Memory B cell (primary cell): ENCODE results near the gene SCTR.
"Not testable (repeated sequence)": the region's sequence is repeated elsewhere in the genome, so short reads cannot be mapped to it uniquely, and the experiment has no call there.

Experiments
- ATAC-seq: fragments of 150-1000 bp; cut with Tn5 transposase; 2 replicates; pipeline ENCODE4 v1.10.0; 2021; ENCODE audit warnings: low read depth, mild to moderate bottlenecking, moderate library complexity
- DNase-seq, 2 donors: peaks; one replicate each; pipeline ENCODE4 v3.0.0; 2022; ENCODE audit warnings: low spot score in 2 of 2
- H3K27ac Mint-ChIP-seq: one replicate; pipeline ENCODE4 v1.8.0; 2022; ENCODE audit warnings: mild to moderate bottlenecking, moderate library complexity, mixed read lengths
- H3K27me3 Mint-ChIP-seq: one replicate; pipeline ENCODE4 v1.8.0; 2022; ENCODE audit warnings: mixed read lengths
- H3K36me3 Mint-ChIP-seq: one replicate; pipeline ENCODE4 v1.8.0; 2022; ENCODE audit warnings: mild to moderate bottlenecking, mixed read lengths
- H3K4me1 Mint-ChIP-seq: one replicate; pipeline ENCODE4 v1.8.0; 2022; ENCODE audit warnings: mixed read lengths
- H3K4me3 Mint-ChIP-seq: one replicate; pipeline ENCODE4 v1.8.0; 2022; ENCODE audit warnings: mild to moderate bottlenecking, moderate library complexity, mixed read lengths
- H3K9me3 Mint-ChIP-seq: one replicate; pipeline ENCODE4 v1.8.0; 2022; ENCODE audit warnings: mixed read lengths

SCTR gene

GRCh38 chr2:119415630-119416029 is 108.7 kb downstream of the SCTR start:
- Mint-ChIP-seq H3K4me1 (peaks cover 9% of the 10 kb centered on the region), H3K4me3 (no peak overlapping the region), H3K27ac (no peak overlapping the region), H3K9me3 (no peaks in the 10 kb centered on the region), H3K36me3 (no peaks in the 10 kb centered on the region), H3K27me3 (peaks cover 7% of the 10 kb centered on the region)
- no peak for DNase-seq
- no peak for ATAC-seq

GRCh38 chr2:119414894-119415293 is 109.4 kb downstream of the SCTR start:
- ATAC-seq (peak; percentile 27), DNase-seq (no peak)
- no peaks in the 10 kb centered on the region for H3K36me3 Mint-ChIP-seq
- H3K9me3 Mint-ChIP-seq = no peaks in the 10 kb centered on the region
- H3K4me3 Mint-ChIP-seq = no peak overlapping the region
- peaks cover 9% of the 10 kb centered on the region for H3K4me1 Mint-ChIP-seq
- peaks cover 7% of the 10 kb centered on the region for H3K27me3 Mint-ChIP-seq
- H3K27ac Mint-ChIP-seq = no peak overlapping the region

GRCh38 chr2:119409506-119409905 is 114.8 kb downstream of the SCTR start:
- peaks cover 4% of the 10 kb centered on the region for H3K4me1 Mint-ChIP-seq
- H3K36me3 Mint-ChIP-seq = no peaks in the 10 kb centered on the region
- H3K4me3 Mint-ChIP-seq = no peak overlapping the region
- ATAC-seq (no peak), DNase-seq (no peak)
- peaks cover 2% of the 10 kb centered on the region for H3K27me3 Mint-ChIP-seq
- no peak overlapping the region for H3K27ac Mint-ChIP-seq
- H3K9me3 Mint-ChIP-seq = peaks cover 2% of the 10 kb centered on the region

- no peak overlapping the region for H3K4me3 Mint-ChIP-seq
- peaks cover 3% of the 10 kb centered on the region for H3K4me1 Mint-ChIP-seq
- no peaks in the 10 kb centered on the region for H3K36me3 Mint-ChIP-seq
- ATAC-seq = no peak
- peaks cover 2% of the 10 kb centered on the region for H3K9me3 Mint-ChIP-seq
- H3K27ac Mint-ChIP-seq = no peak overlapping the region
- no peak for DNase-seq
- peaks cover 2% of the 10 kb centered on the region for H3K27me3 Mint-ChIP-seq
These were observed 116.1 kb downstream of the SCTR start for GRCh38 chr2:119408221-119408619.

GRCh38 chr2:119407430-119408220 is 116.7 kb downstream of the SCTR start:
- H3K27me3 Mint-ChIP-seq = peaks cover 2% of the 10 kb centered on the region
- DNase-seq (peak; percentile 40 to 51), ATAC-seq (peak; percentile 31)
- no peak overlapping the region for H3K27ac Mint-ChIP-seq
- no peaks in the 10 kb centered on the region for H3K36me3 Mint-ChIP-seq
- H3K4me1 Mint-ChIP-seq = peaks cover 3% of the 10 kb centered on the region
- no peak overlapping the region for H3K4me3 Mint-ChIP-seq
- peaks cover 2% of the 10 kb centered on the region for H3K9me3 Mint-ChIP-seq

- DNase-seq (no peak), ATAC-seq (no peak)
- H3K4me1 Mint-ChIP-seq = peaks cover 3% of the 10 kb centered on the region
- H3K27ac Mint-ChIP-seq = no peak overlapping the region
- H3K36me3 Mint-ChIP-seq = no peaks in the 10 kb centered on the region
- no peak overlapping the region for H3K4me3 Mint-ChIP-seq
- H3K9me3 Mint-ChIP-seq = peaks cover 2% of the 10 kb centered on the region
- peaks cover 2% of the 10 kb centered on the region for H3K27me3 Mint-ChIP-seq
These were observed 119.1 kb downstream of the SCTR start for GRCh38 chr2:119405151-119405550.

- H3K27me3 Mint-ChIP-seq, ATAC-seq: not testable (repeated sequence)
These were observed 120.7 kb downstream of the SCTR start for GRCh38 chr2:119403618-119404017.

GRCh38 chr2:119402645-119403560 is 121.4 kb downstream of the SCTR start:
- peaks cover 7% of the 10 kb centered on the region for H3K27me3 Mint-ChIP-seq
- ATAC-seq (no peak), DNase-seq (no peak)
- peaks cover 3% of the 10 kb centered on the region for H3K4me1 Mint-ChIP-seq
- H3K36me3 Mint-ChIP-seq = no peaks in the 10 kb centered on the region
- no peak overlapping the region for H3K4me3 Mint-ChIP-seq
- no peak overlapping the region for H3K27ac Mint-ChIP-seq
- peaks cover 2% of the 10 kb centered on the region for H3K9me3 Mint-ChIP-seq

More at GRCh38 chr2:119403618-119404017, 120.7 kb downstream of the SCTR start:
- not testable (repeated sequence) for H3K4me1 Mint-ChIP-seq, H3K4me3 Mint-ChIP-seq, H3K36me3 Mint-ChIP-seq, H3K27ac Mint-ChIP-seq, H3K9me3 Mint-ChIP-seq, DNase-seq

GRCh38 chr2:119402106-119402505 is 122.2 kb downstream of the SCTR start:
- H3K27ac Mint-ChIP-seq = no peak overlapping the region
- H3K4me1 Mint-ChIP-seq = no peaks in the 10 kb centered on the region
- H3K27me3 Mint-ChIP-seq = peaks cover 7% of the 10 kb centered on the region
- ATAC-seq (no peak), DNase-seq (no peak)
- peaks cover 2% of the 10 kb centered on the region for H3K9me3 Mint-ChIP-seq
- no peak overlapping the region for H3K4me3 Mint-ChIP-seq
- no peaks in the 10 kb centered on the region for H3K36me3 Mint-ChIP-seq

GRCh38 chr2:119397196-119397595 is 127.1 kb downstream of the SCTR start:
- Mint-ChIP-seq H3K27ac (no peak overlapping the region), H3K27me3 (peaks cover 4% of the 10 kb centered on the region), H3K9me3 (no peaks in the 10 kb centered on the region), H3K4me3 (no peak overlapping the region), H3K36me3 (no peaks in the 10 kb centered on the region), H3K4me1 (no peaks in the 10 kb centered on the region)
- ATAC-seq (no peak), DNase-seq (no peak)

- H3K9me3 Mint-ChIP-seq = no peaks in the 10 kb centered on the region
- DNase-seq (no peak), ATAC-seq (no peak)
- no peaks in the 10 kb centered on the region for H3K36me3 Mint-ChIP-seq
- no peaks in the 10 kb centered on the region for H3K4me1 Mint-ChIP-seq
- H3K4me3 Mint-ChIP-seq = no peak overlapping the region
- no peak overlapping the region for H3K27ac Mint-ChIP-seq
- H3K27me3 Mint-ChIP-seq = peaks cover 2% of the 10 kb centered on the region
These were observed 130.1 kb downstream of the SCTR start for GRCh38 chr2:119393971-119394748.
